Keratinocyte (primary cell): ENCODE results near the gene MMP14. TPM values are rescaled to one million over a fixed set of nuclear protein-coding genes. Genes with fewer than 3 reads are reported as not detected.

Experiments used
- DNase-seq: peaks from one replicate; pipeline ENCODE4 v3.0.0-alpha.2; 2011; ENCODE audit warnings: low read depth, missing footprints, low spot score
- FAIRE-seq: peaks from 2 replicates; lab custom pipeline; 2011; peaks lifted over from hg19 to GRCh38; lab: Jason Lieb, UNC
- H2AFZ ChIP-seq: 2 replicates; pipeline ENCODE4 v1.6.0; 2012; ENCODE audit warnings: low read length, control low read depth, inconsistent platforms; ENCODE audit not compliant: control insufficient read depth
- H3K27ac ChIP-seq: 2 replicates; pipeline ENCODE4 v1.5.1; 2011; ENCODE audit warnings: low read length; ENCODE audit not compliant: control insufficient read depth, insufficient read depth
- H3K27me3 ChIP-seq: 3 replicates; pipeline ENCODE4 v1.6.0; 2011; ENCODE audit warnings: low read length; ENCODE audit not compliant: control insufficient read depth, insufficient read depth; ENCODE audit errors: extremely low read depth
- H3K36me3 ChIP-seq, 2 experiments: 2 replicates in 1 of 2; 3 replicates in 1 of 2; pipeline ENCODE4 v1.5.1; 2011; ENCODE audit warnings: low read length in 2 of 2, mild to moderate bottlenecking in 1 of 2; ENCODE audit not compliant: control insufficient read depth in 2 of 2, insufficient read depth in 2 of 2; ENCODE audit errors: extremely low read depth in 1 of 2
- H3K4me1 ChIP-seq: 3 replicates; pipeline ENCODE4 v1.5.1; 2011; ENCODE audit warnings: low read length; ENCODE audit not compliant: control insufficient read depth, insufficient read depth; ENCODE audit errors: extremely low read depth
- H3K4me2 ChIP-seq: 3 replicates; pipeline ENCODE4 v1.6.0; 2011; ENCODE audit warnings: low read depth, low read length; ENCODE audit not compliant: control insufficient read depth, insufficient read depth; ENCODE audit errors: extremely low read depth
- H3K4me3 ChIP-seq, 3 experiments: fragments of 200-600 bp in 1 of 3; sonication (generic) in 1 of 3; 2 replicates in 2 of 3; 3 replicates in 1 of 3; pipeline ENCODE4 v1.5.1; 2011 to 2016; ENCODE audit warnings: low read length in 3 of 3, mild to moderate bottlenecking in 3 of 3, control low read depth in 2 of 3, inconsistent platforms in 1 of 3, low read depth in 1 of 3, mixed read lengths in 1 of 3, mixed run types in 1 of 3, moderate library complexity in 1 of 3; ENCODE audit not compliant: control insufficient read depth in 2 of 3, insufficient read depth in 2 of 3; ENCODE audit errors: extremely low read depth in 1 of 3
- H3K79me2 ChIP-seq: 2 replicates; pipeline ENCODE4 v1.6.0; 2012; ENCODE audit warnings: low read length; ENCODE audit not compliant: control insufficient read depth, insufficient read depth
- H3K9ac ChIP-seq: 3 replicates; pipeline ENCODE4 v1.6.0; 2011; ENCODE audit warnings: low read length; ENCODE audit not compliant: control insufficient read depth, insufficient read depth; ENCODE audit errors: extremely low read depth
- H3K9me1 ChIP-seq: 3 replicates; pipeline ENCODE4 v1.6.0; 2011; ENCODE audit warnings: low read length; ENCODE audit not compliant: control insufficient read depth, insufficient read depth; ENCODE audit errors: extremely low read depth
- H3K9me3 ChIP-seq: 2 replicates; pipeline ENCODE4 v1.5.1; 2012; ENCODE audit warnings: low read depth, low read length; ENCODE audit not compliant: control insufficient read depth
- H4K20me1 ChIP-seq: 3 replicates; pipeline ENCODE4 v1.6.0; 2011; ENCODE audit warnings: low read length; ENCODE audit not compliant: control insufficient read depth, insufficient read depth; ENCODE audit errors: extremely low read depth
- EZH2 ChIP-seq: IDR thresholded peaks from one replicate; pipeline ENCODE4 v1.6.1; 2012; ENCODE audit warnings: inconsistent platforms, mild to moderate bottlenecking, low read length, moderate library complexity
- dilution Hi-C: fragments of 300-500 bp; cut with MboI; formaldehyde crosslinking; loops from one replicate; pipeline ENCODE4 v1.7.0; 2020; ENCODE audit warnings: low sequenced_read_pairs; ENCODE audit not compliant: extremely low pct_ligation_motif_present
- polyA plus RNA-seq, 5 experiments: library from polyadenylated mRNA; depleted of rRNA in 3 of 5; stranded (reverse) in 3 of 5; stranded (forward) in 1 of 5; unstranded in 1 of 5; fragments of >200 nt; gene quantifications; 1 replicate in 1 of 5; 2 replicates in 3 of 5; 3 replicates in 1 of 5; pipeline versions ENCODE4 v1.2.1 to v1.2.3, GENCODE V29; 2011 to 2012; ENCODE audit warnings: missing spikeins in 2 of 5, low read depth in 1 of 5, low replicate concordance in 1 of 5
- TF ChIP-seq, protein P1 (sequence below), 3 experiments: IDR thresholded peaks in 1 of 3; conservative IDR thresholded peaks in 1 of 3; optimal IDR thresholded peaks in 1 of 3; 2 replicates in 2 of 3; 3 replicates in 1 of 3; pipeline versions ENCODE3 to v1.5.1; 2011; ENCODE audit warnings: low read length in 3 of 3, mild to moderate bottlenecking in 3 of 3, moderate library complexity in 2 of 3, control low read depth in 1 of 3, inconsistent platforms in 1 of 3; ENCODE audit not compliant: insufficient read depth in 2 of 3; ENCODE audit errors: extremely low read depth in 1 of 3

Gene MMP14
- polyA plus RNA-seq, 1 donor (not counting 4 experiments of a cell fraction or from before 2014, with no cell fraction given) = 185 TPM

- peaks cover 42 to 47% of the 10 kb centered on the region in 2 experiments for H3K36me3 ChIP-seq
- H3K4me1 ChIP-seq = peaks cover 8% of the 10 kb centered on the region
- no peaks in the 10 kb centered on the region for H4K20me1 ChIP-seq
- no peak overlapping the region for H3K4me3 ChIP-seq
- H3K4me2 ChIP-seq = no peak overlapping the region
- peaks cover 25% of the 10 kb centered on the region for H3K79me2 ChIP-seq
- dilution Hi-C loops = no loop called here
- FAIRE-seq = no peak
- no peaks in the 10 kb centered on the region for H3K27me3 ChIP-seq
- H3K9ac ChIP-seq = no peak overlapping the region
- TF ChIP-seq EZH2 = no peak
- TF ChIP-seq, protein P1, sequence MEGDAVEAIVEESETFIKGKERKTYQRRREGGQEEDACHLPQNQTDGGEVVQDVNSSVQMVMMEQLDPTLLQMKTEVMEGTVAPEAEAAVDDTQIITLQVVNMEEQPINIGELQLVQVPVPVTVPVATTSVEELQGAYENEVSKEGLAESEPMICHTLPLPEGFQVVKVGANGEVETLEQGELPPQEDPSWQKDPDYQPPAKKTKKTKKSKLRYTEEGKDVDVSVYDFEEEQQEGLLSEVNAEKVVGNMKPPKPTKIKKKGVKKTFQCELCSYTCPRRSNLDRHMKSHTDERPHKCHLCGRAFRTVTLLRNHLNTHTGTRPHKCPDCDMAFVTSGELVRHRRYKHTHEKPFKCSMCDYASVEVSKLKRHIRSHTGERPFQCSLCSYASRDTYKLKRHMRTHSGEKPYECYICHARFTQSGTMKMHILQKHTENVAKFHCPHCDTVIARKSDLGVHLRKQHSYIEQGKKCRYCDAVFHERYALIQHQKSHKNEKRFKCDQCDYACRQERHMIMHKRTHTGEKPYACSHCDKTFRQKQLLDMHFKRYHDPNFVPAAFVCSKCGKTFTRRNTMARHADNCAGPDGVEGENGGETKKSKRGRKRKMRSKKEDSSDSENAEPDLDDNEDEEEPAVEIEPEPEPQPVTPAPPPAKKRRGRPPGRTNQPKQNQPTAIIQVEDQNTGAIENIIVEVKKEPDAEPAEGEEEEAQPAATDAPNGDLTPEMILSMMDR (optimal IDR thresholded peaks at IDR 0.05 in 1 of 3, IDR thresholded peaks at IDR 0.05 in 1 of 3, conservative IDR thresholded peaks at IDR 0.05 in 1 of 3; ENCODE audit: extremely low read depth in 1 of 3, insufficient read depth in 2 of 3, low read length in 3 of 3) = no peak
- no peaks in the 10 kb centered on the region for H3K9me1 ChIP-seq
- no peaks in the 10 kb centered on the region for H3K9me3 ChIP-seq
- no peak overlapping the region for H3K27ac ChIP-seq
- no peak for DNase-seq
- no peak overlapping the region for H2AFZ ChIP-seq
Measured at GRCh38 chr14:22877000-22877501, 40.7 kb downstream of the MMP14 start.

GRCh38 chr14:22878271-22879246 lies 42.2 kb downstream of the MMP14 start:
- H3K27ac ChIP-seq = no peak overlapping the region
- H3K9me1 ChIP-seq = no peaks in the 10 kb centered on the region
- H3K4me1 ChIP-seq = peaks cover 8% of the 10 kb centered on the region
- no peaks in the 10 kb centered on the region for H3K9me3 ChIP-seq
- peaks cover 42 to 47% of the 10 kb centered on the region in 2 experiments for H3K36me3 ChIP-seq
- no peak overlapping the region for H2AFZ ChIP-seq
- no peak for TF ChIP-seq EZH2
- TF ChIP-seq, protein P1 (optimal IDR thresholded peaks at IDR 0.05 in 1 of 3, IDR thresholded peaks at IDR 0.05 in 1 of 3, conservative IDR thresholded peaks at IDR 0.05 in 1 of 3; ENCODE audit: extremely low read depth in 1 of 3, insufficient read depth in 2 of 3, low read length in 3 of 3) = no peak
- H3K79me2 ChIP-seq = peaks cover 14% of the 10 kb centered on the region
- no peaks in the 10 kb centered on the region for H3K27me3 ChIP-seq
- H3K9ac ChIP-seq = no peak overlapping the region
- dilution Hi-C loops = no loop called here
- DNase-seq (no peak), FAIRE-seq (no peak)
- H3K4me2 ChIP-seq = no peak overlapping the region
- H4K20me1 ChIP-seq = no peaks in the 10 kb centered on the region
- H3K4me3 ChIP-seq = no peak overlapping the region
